Subcutaneous abdominal adipose tissue (tissue), 5 donors: ENCODE results near the gene PRUNE2.

ENCODE experiments used
- H3K27ac ChIP-seq: one replicate; pipeline ENCODE4 v1.7.0; 2013; ENCODE audit warnings: low read depth, mild to moderate bottlenecking, inconsistent platforms, low read length, moderate library complexity
- H3K27me3 ChIP-seq, 5 donors: one replicate each; pipeline ENCODE4 v1.7.0; 2013; ENCODE audit warnings: low read length in 5 of 5, inconsistent platforms in 1 of 5; ENCODE audit not compliant: control insufficient read depth in 5 of 5, insufficient read depth in 4 of 5
- H3K36me3 ChIP-seq, 5 donors: one replicate each; pipeline ENCODE4 v1.7.0; 2013; ENCODE audit warnings: low read length in 5 of 5; ENCODE audit not compliant: control insufficient read depth in 5 of 5, insufficient read depth in 5 of 5
- H3K4me1 ChIP-seq, 5 donors: one replicate each; pipeline ENCODE4 v1.7.0; 2013; ENCODE audit warnings: low read length in 5 of 5, mild to moderate bottlenecking in 3 of 5, moderate library complexity in 1 of 5; ENCODE audit not compliant: control insufficient read depth in 5 of 5, insufficient read depth in 5 of 5
- H3K4me3 ChIP-seq, 5 donors: one replicate each; pipeline ENCODE4 v1.7.0; 2013; ENCODE audit warnings: low read length in 5 of 5, low read depth in 1 of 5
- H3K9ac ChIP-seq, 5 donors: one replicate each; pipeline ENCODE4 v1.7.0; 2013; ENCODE audit warnings: low read length in 5 of 5, mild to moderate bottlenecking in 4 of 5, moderate library complexity in 3 of 5
- H3K9me3 ChIP-seq, 5 donors: one replicate each; pipeline ENCODE4 v1.7.0; 2013; ENCODE audit warnings: low read length in 5 of 5; ENCODE audit not compliant: control insufficient read depth in 5 of 5
- donor health status: healthy.
- donor health status: healthy.
- donor health status: healthy.
- donor health status: healthy.
- donor health status: healthy.

PRUNE2 gene

GRCh38 chr9:76592974-76593347 is 313.0 kb downstream of the PRUNE2 start:
- H3K27ac ChIP-seq, result no peak overlapping the region
- H3K9me3 ChIP-seq, result no peaks in the 10 kb centered on the region
- no peaks in the 10 kb centered on the region for H3K36me3 ChIP-seq
- H3K4me1 ChIP-seq, result peaks cover 0 to 4% (median 0%) of the 10 kb centered on the region in 5 donors
- peaks cover 0 to 5% (median 0%) of the 10 kb centered on the region in 5 donors for H3K27me3 ChIP-seq
- no peak overlapping the region for H3K9ac ChIP-seq
- no peak overlapping the region for H3K4me3 ChIP-seq

DNA sequence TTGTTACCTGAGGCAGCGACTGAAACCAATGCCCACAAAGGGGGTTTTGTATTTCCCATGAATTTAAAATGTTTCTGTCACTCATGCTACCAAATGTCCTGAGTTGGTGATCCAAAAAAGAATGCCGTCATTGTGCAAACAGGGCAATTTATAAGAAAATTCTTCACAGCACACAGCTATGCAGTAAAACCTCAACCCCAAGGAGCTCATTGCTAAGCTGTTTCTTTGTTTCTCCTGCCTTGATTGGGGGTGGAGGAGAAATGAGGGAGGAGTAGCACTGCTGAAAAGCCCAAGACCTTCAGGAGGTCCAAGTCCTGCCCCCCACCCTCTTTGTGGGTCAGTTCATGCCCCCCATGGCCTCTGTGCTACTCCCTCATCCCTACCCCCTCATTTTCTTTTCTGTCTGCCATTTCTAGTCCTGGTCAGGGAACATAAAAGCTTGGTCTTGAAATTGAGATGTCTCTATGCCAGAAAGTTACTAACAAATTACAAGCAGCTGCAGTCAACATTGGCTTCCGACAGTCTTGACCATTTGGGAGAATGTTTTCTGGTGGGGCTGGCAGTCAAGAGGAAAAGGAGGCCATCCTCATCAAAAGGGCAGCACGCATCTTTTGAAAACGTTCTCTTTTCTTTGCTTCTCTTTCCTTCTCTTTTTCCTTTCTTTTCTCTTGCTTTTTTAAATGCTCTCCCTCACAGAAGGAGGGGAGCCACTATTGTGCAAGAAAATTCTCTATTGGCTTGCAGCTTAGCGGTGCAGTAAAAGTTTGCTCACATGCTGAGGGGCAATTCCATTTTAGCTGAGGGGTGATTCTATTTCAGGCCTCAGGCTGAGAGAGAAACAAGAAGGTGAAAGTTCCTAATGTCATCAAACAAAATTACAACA is 313.6 kb downstream of the PRUNE2 start:
- no peak overlapping the region for H3K9ac ChIP-seq
- H3K4me1 ChIP-seq, result peaks cover 0 to 4% (median 0%) of the 10 kb centered on the region in 5 donors
- H3K27ac ChIP-seq, result no peak overlapping the region
- H3K9me3 ChIP-seq, result no peaks in the 10 kb centered on the region
- no peaks in the 10 kb centered on the region for H3K36me3 ChIP-seq
- no peak overlapping the region for H3K4me3 ChIP-seq
- H3K27me3 ChIP-seq, result peaks cover 0 to 2% (median 0%) of the 10 kb centered on the region in 5 donors

DNA sequence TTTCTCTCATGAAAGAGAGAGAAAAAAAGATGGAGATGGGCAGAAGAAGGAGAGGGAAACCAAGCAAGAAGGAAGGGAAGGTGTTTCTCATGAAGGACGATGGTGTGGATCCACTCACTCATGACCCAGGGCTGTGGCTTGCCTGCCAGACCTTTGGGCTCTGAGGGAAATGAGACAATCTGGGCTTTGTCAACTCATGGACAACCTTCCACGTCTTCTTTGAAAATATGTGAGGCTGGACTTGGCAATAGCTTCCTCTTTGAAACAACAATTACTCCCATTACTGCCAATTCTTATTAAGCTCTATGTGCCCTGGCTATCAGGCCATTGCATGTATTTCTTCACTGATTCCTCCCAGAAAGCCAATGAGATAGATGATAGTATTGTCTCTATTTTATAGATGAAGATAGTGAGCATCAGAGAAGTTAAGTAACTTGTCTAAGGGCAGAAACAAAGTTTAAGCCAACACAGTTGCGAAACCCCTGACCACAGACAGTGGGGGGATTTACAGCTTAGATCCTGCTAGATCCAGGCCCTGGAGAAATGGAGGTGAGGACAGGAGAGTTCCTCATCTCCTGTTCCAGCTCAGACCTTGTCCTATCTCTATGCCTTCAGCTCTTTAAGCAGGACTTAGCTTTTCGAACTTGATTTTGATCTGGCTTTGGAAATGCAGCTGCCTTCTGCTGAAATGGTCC is 314.5 kb downstream of the PRUNE2 start:
- peaks cover 0 to 4% (median 0%) of the 10 kb centered on the region in 5 donors for H3K4me1 ChIP-seq
- no peak overlapping the region for H3K4me3 ChIP-seq
- no peaks in the 10 kb centered on the region for H3K9me3 ChIP-seq
- H3K9ac ChIP-seq, result no peak overlapping the region
- peaks cover 0 to 2% (median 0%) of the 10 kb centered on the region in 5 donors for H3K27me3 ChIP-seq
- H3K36me3 ChIP-seq, result no peaks in the 10 kb centered on the region
- H3K27ac ChIP-seq, result no peak overlapping the region

DNA sequence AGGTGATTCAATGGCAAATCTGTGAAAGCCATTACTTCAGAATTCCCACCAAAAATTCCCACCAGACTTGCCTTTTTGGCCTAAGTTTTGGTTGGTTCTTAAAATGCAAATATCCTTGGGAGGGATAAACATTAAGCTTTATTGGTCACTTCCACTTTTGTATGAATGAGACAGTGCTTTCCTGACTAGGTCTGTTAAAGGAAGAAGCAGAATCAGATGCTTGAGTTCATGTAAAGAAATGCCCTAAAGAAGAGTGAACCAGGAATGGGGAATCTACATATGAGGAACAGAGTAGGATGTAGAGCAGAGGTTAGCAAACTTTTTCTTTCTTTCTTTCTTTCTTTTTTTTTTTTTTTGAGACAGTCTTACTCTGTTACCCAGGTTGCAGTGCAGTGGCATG is 317.6 kb downstream of the PRUNE2 start:
- no peak overlapping the region for H3K9ac ChIP-seq
- no peak overlapping the region for H3K4me3 ChIP-seq
- no peaks in the 10 kb centered on the region for H3K36me3 ChIP-seq
- no peak overlapping the region for H3K27ac ChIP-seq
- no peaks in the 10 kb centered on the region for H3K27me3 ChIP-seq
- peaks cover 0 to 4% (median 0%) of the 10 kb centered on the region in 5 donors for H3K4me1 ChIP-seq
- no peaks in the 10 kb centered on the region for H3K9me3 ChIP-seq

- no peak overlapping the region for H3K9ac ChIP-seq
- H3K4me1 ChIP-seq, result peaks cover 0 to 3% (median 0%) of the 10 kb centered on the region in 5 donors
- H3K27ac ChIP-seq, result no peak overlapping the region
- H3K36me3 ChIP-seq, result no peaks in the 10 kb centered on the region
- no peaks in the 10 kb centered on the region for H3K9me3 ChIP-seq
- no peak overlapping the region for H3K4me3 ChIP-seq
- no peaks in the 10 kb centered on the region for H3K27me3 ChIP-seq
Measured at GRCh38 chr9:76586390-76587314, 319.3 kb downstream of the PRUNE2 start.

DNA sequence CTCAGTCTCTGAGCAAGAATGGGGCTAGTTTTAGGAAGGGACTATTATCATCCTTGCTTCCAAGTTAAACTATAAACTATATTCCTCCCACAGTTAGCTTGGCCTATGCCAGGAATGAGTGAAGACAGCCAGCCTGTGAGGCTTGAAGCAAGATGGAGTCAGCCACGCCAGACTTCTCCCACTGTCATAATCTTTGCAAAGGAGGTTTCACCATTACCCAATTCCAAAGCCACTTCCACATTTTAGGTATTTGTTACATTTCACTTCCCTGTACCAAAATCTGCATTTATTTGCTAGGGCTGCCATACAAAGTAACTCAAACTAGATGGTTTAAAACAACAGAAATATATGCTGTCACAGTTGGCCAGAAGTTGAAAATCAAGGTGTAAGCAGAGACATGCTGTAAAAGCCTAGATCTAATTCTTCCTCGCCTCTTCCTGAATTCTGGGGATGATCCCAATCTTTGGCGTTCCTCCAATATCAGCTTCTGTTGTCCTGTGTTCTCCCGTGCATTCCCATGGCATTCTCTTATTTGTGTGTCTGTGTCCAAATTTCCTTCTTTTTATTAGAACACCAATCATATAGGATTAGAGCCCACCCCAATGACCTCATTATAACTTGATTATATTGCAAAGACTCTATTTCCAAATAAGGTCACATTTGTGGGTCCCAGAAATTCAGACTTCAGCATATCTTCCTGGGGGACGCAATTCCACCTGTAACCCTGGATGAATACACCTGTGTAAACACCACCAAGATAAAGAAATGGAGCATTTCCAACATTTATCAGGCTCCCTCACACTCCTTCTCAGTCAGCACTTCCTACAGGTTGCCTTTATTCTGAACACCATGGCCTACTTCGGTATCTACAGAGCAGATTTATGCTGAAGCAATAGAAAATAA is 320.2 kb downstream of the PRUNE2 start:
- no peaks in the 10 kb centered on the region for H3K9me3 ChIP-seq
- peaks cover 0 to 3% (median 0%) of the 10 kb centered on the region in 5 donors for H3K4me1 ChIP-seq
- H3K27me3 ChIP-seq, result no peaks in the 10 kb centered on the region
- H3K4me3 ChIP-seq, result no peak overlapping the region
- no peak overlapping the region for H3K27ac ChIP-seq
- H3K9ac ChIP-seq, result no peak overlapping the region
- no peaks in the 10 kb centered on the region for H3K36me3 ChIP-seq

DNA sequence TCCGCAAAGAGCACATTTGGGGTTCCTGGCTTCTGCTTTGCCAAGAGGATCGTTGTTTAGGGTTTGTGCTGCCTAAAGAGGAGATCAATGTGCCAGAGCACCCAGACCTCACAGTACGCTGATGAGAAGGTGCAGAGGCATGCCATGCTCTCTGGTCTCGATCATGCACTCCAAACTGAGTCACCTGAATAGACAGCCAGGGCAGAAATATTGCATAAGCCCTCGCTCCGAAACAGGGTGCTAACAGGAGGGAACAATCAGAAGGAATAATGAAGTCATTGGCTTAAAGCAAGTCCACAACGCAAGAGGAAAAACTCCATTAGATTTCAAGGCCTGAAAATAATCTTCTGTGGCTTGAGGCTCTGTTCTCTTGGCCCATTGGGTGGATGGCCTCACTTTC is 322.7 kb downstream of the PRUNE2 start:
- Histone ChIP-seq H3K4me1 (peaks cover 0 to 3% (median 0%) of the 10 kb centered on the region in 5 donors), H3K27ac (no peak overlapping the region), H3K27me3 (no peaks in the 10 kb centered on the region), H3K9me3 (no peaks in the 10 kb centered on the region), H3K4me3 (no peak overlapping the region), H3K9ac (no peak overlapping the region), H3K36me3 (no peaks in the 10 kb centered on the region)

GRCh38 chr9:76581731-76582130 is 324.2 kb downstream of the PRUNE2 start:
- Histone ChIP-seq H3K4me1 (peaks cover 0 to 3% (median 0%) of the 10 kb centered on the region in 5 donors), H3K9ac (no peak overlapping the region), H3K9me3 (no peaks in the 10 kb centered on the region), H3K4me3 (no peak overlapping the region), H3K27ac (no peak overlapping the region), H3K27me3 (no peaks in the 10 kb centered on the region), H3K36me3 (no peaks in the 10 kb centered on the region)

- no peaks in the 10 kb centered on the region for H3K27me3 ChIP-seq
- peaks cover 0 to 2% (median 0%) of the 10 kb centered on the region in 5 donors for H3K4me1 ChIP-seq
- H3K36me3 ChIP-seq, result no peaks in the 10 kb centered on the region
- H3K9me3 ChIP-seq, result no peaks in the 10 kb centered on the region
- H3K4me3 ChIP-seq, result no peak overlapping the region
- H3K27ac ChIP-seq, result no peak overlapping the region
- H3K9ac ChIP-seq, result no peak overlapping the region
Measured at GRCh38 chr9:76580820-76581219, 325.1 kb downstream of the PRUNE2 start.
